GM12874 (cell line): ENCODE measurements around the gene ANKDD1B.

Source experiments
- CTCF ChIP-seq: IDR thresholded peaks from 2 replicates; pipeline ENCODE4 v1.5.1; 2011; ENCODE audit warnings: low read depth, mild to moderate bottlenecking, control low read depth, low read length, moderate library complexity; ENCODE audit not compliant: insufficient read depth

The ANKDD1B gene

GRCh38 chr5:75612226-75612569, 945 bp downstream of the ANKDD1B start:
- no peak for TF ChIP-seq CTCF

DNA sequence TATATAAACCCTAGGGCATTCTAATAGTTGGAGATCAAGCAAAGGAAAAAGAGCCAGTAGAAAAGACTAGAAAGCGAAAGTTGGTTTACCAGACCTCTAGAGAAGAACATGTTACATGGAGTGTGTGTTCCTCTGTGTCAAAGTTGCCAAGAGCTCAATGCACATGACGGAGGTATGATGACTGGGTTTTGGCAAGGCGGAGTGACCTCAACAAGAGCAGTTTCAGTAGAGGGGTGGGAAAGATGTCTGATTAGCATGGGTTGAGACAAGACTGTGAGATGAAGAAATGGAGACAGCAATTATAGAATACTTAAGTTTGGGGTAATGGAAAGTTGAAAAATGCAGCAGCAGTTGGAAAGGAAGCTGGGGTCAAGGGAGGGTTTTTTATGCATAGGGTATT, 1.6 kb downstream of the ANKDD1B start:
- TF ChIP-seq CTCF: no peak

GRCh38 chr5:75614176-75614575, 2.9 kb downstream of the ANKDD1B start:
- no peak for TF ChIP-seq CTCF

GRCh38 chr5:75616371-75616881, 5.2 kb downstream of the ANKDD1B start:
- no peak for TF ChIP-seq CTCF

GRCh38 chr5:75616971-75617621, 5.8 kb downstream of the ANKDD1B start:
- TF ChIP-seq CTCF: no peak

GRCh38 chr5:75617736-75618352, 6.6 kb downstream of the ANKDD1B start:
- no peak for TF ChIP-seq CTCF

GRCh38 chr5:75620184-75620959, 9.1 kb downstream of the ANKDD1B start:
- TF ChIP-seq CTCF: no peak
